Measurements from ENCODE around the gene SEZ6.
A peak's percentile ranks its signal among the peaks of the same experiment; 100 is the strongest.

DNA sequence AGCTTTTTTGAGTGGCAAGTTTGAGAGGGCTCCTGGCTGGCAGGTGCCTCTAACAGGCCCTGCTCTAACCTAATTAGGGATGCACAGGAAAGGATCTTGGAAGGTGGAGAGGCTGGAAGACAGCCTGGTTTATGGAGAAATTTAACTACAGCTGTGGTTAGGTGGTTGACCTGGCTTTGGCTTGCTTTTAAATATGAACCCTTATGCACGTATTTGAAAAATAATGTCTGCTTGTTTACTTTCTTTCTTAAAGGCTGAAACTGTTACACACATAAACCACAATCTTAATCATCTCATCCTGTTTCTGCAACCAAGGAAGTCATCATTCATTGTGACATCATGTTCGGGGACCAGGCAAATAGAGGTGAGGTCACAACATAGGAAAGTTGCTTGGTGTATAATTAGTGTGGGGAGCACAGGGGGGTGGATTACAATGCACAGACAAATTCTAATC, 79.9 kb downstream of the SEZ6 start:
- TF ChIP-seq, protein P1, sequence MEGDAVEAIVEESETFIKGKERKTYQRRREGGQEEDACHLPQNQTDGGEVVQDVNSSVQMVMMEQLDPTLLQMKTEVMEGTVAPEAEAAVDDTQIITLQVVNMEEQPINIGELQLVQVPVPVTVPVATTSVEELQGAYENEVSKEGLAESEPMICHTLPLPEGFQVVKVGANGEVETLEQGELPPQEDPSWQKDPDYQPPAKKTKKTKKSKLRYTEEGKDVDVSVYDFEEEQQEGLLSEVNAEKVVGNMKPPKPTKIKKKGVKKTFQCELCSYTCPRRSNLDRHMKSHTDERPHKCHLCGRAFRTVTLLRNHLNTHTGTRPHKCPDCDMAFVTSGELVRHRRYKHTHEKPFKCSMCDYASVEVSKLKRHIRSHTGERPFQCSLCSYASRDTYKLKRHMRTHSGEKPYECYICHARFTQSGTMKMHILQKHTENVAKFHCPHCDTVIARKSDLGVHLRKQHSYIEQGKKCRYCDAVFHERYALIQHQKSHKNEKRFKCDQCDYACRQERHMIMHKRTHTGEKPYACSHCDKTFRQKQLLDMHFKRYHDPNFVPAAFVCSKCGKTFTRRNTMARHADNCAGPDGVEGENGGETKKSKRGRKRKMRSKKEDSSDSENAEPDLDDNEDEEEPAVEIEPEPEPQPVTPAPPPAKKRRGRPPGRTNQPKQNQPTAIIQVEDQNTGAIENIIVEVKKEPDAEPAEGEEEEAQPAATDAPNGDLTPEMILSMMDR (IDR thresholded peaks at IDR 0.05 in 4 of 5, conservative IDR thresholded peaks at IDR 0.05 in 1 of 5): no peak
- TF ChIP-seq POLR2A (IDR thresholded peaks at IDR 0.05): peak in 1 of 2 donors; percentile 6

Measured in gastrocnemius medialis (tissue), 4 donors.